Keratinocyte (primary cell): ENCODE measurements around the gene STAB2. TPM values are rescaled to one million over a fixed set of nuclear protein-coding genes. Genes with fewer than 3 reads are reported as not detected.

Experiments used
- DNase-seq: peaks from one replicate; pipeline ENCODE4 v3.0.0-alpha.2; 2011; ENCODE audit warnings: low read depth, missing footprints, low spot score
- FAIRE-seq: peaks from 2 replicates; lab custom pipeline; 2011; peaks lifted over from hg19 to GRCh38; lab: Jason Lieb, UNC
- H2AFZ ChIP-seq: 2 replicates; pipeline ENCODE4 v1.6.0; 2012; ENCODE audit warnings: low read length, control low read depth, inconsistent platforms; ENCODE audit not compliant: control insufficient read depth
- H3K27ac ChIP-seq: 2 replicates; pipeline ENCODE4 v1.5.1; 2011; ENCODE audit warnings: low read length; ENCODE audit not compliant: control insufficient read depth, insufficient read depth
- H3K27me3 ChIP-seq: 3 replicates; pipeline ENCODE4 v1.6.0; 2011; ENCODE audit warnings: low read length; ENCODE audit not compliant: control insufficient read depth, insufficient read depth; ENCODE audit errors: extremely low read depth
- H3K36me3 ChIP-seq, 2 experiments: 2 replicates in 1 of 2; 3 replicates in 1 of 2; pipeline ENCODE4 v1.5.1; 2011; ENCODE audit warnings: low read length in 2 of 2, mild to moderate bottlenecking in 1 of 2; ENCODE audit not compliant: control insufficient read depth in 2 of 2, insufficient read depth in 2 of 2; ENCODE audit errors: extremely low read depth in 1 of 2
- H3K4me1 ChIP-seq: 3 replicates; pipeline ENCODE4 v1.5.1; 2011; ENCODE audit warnings: low read length; ENCODE audit not compliant: control insufficient read depth, insufficient read depth; ENCODE audit errors: extremely low read depth
- H3K4me2 ChIP-seq: 3 replicates; pipeline ENCODE4 v1.6.0; 2011; ENCODE audit warnings: low read depth, low read length; ENCODE audit not compliant: control insufficient read depth, insufficient read depth; ENCODE audit errors: extremely low read depth
- H3K4me3 ChIP-seq, 3 experiments: fragments of 200-600 bp in 1 of 3; sonication (generic) in 1 of 3; 2 replicates in 2 of 3; 3 replicates in 1 of 3; pipeline ENCODE4 v1.5.1; 2011 to 2016; ENCODE audit warnings: low read length in 3 of 3, mild to moderate bottlenecking in 3 of 3, control low read depth in 2 of 3, inconsistent platforms in 1 of 3, low read depth in 1 of 3, mixed read lengths in 1 of 3, mixed run types in 1 of 3, moderate library complexity in 1 of 3; ENCODE audit not compliant: control insufficient read depth in 2 of 3, insufficient read depth in 2 of 3; ENCODE audit errors: extremely low read depth in 1 of 3
- H3K79me2 ChIP-seq: 2 replicates; pipeline ENCODE4 v1.6.0; 2012; ENCODE audit warnings: low read length; ENCODE audit not compliant: control insufficient read depth, insufficient read depth
- H3K9ac ChIP-seq: 3 replicates; pipeline ENCODE4 v1.6.0; 2011; ENCODE audit warnings: low read length; ENCODE audit not compliant: control insufficient read depth, insufficient read depth; ENCODE audit errors: extremely low read depth
- H3K9me1 ChIP-seq: 3 replicates; pipeline ENCODE4 v1.6.0; 2011; ENCODE audit warnings: low read length; ENCODE audit not compliant: control insufficient read depth, insufficient read depth; ENCODE audit errors: extremely low read depth
- H3K9me3 ChIP-seq: 2 replicates; pipeline ENCODE4 v1.5.1; 2012; ENCODE audit warnings: low read depth, low read length; ENCODE audit not compliant: control insufficient read depth
- H4K20me1 ChIP-seq: 3 replicates; pipeline ENCODE4 v1.6.0; 2011; ENCODE audit warnings: low read length; ENCODE audit not compliant: control insufficient read depth, insufficient read depth; ENCODE audit errors: extremely low read depth
- CTCF ChIP-seq, 3 experiments: IDR thresholded peaks in 1 of 3; conservative IDR thresholded peaks in 1 of 3; optimal IDR thresholded peaks in 1 of 3; 2 replicates in 2 of 3; 3 replicates in 1 of 3; pipeline versions ENCODE3 to v1.5.1; 2011; ENCODE audit warnings: low read length in 3 of 3, mild to moderate bottlenecking in 3 of 3, moderate library complexity in 2 of 3, control low read depth in 1 of 3, inconsistent platforms in 1 of 3; ENCODE audit not compliant: insufficient read depth in 2 of 3; ENCODE audit errors: extremely low read depth in 1 of 3
- EZH2 ChIP-seq: IDR thresholded peaks from one replicate; pipeline ENCODE4 v1.6.1; 2012; ENCODE audit warnings: inconsistent platforms, mild to moderate bottlenecking, low read length, moderate library complexity
- dilution Hi-C: fragments of 300-500 bp; cut with MboI; formaldehyde crosslinking; loops from one replicate; pipeline ENCODE4 v1.7.0; 2020; ENCODE audit warnings: low sequenced_read_pairs; ENCODE audit not compliant: extremely low pct_ligation_motif_present
- polyA plus RNA-seq, 5 experiments: library from polyadenylated mRNA; depleted of rRNA in 3 of 5; stranded (reverse) in 3 of 5; stranded (forward) in 1 of 5; unstranded in 1 of 5; fragments of >200 nt; gene quantifications; 1 replicate in 1 of 5; 2 replicates in 3 of 5; 3 replicates in 1 of 5; pipeline versions ENCODE4 v1.2.1 to v1.2.3, GENCODE V29; 2011 to 2012; ENCODE audit warnings: missing spikeins in 2 of 5, low read depth in 1 of 5, low replicate concordance in 1 of 5

STAB2 gene
- polyA plus RNA-seq, 1 donor (not counting 4 experiments of a cell fraction or from before 2014, with no cell fraction given) = not detected

GRCh38 chr12:103766028-103766427 lies 179.0 kb downstream of the STAB2 start:
- dilution Hi-C loops = no loop called here
- no peak for TF ChIP-seq EZH2
- TF ChIP-seq CTCF (optimal IDR thresholded peaks at IDR 0.05 in 1 of 3, IDR thresholded peaks at IDR 0.05 in 1 of 3, conservative IDR thresholded peaks at IDR 0.05 in 1 of 3; ENCODE audit: extremely low read depth in 1 of 3, insufficient read depth in 2 of 3, low read length in 3 of 3) = no peak

GRCh38 chr12:103768467-103769123 lies 181.5 kb downstream of the STAB2 start:
- dilution Hi-C loops = no loop called here
- no peak overlapping the region for H3K4me2 ChIP-seq
- no peak overlapping the region for H2AFZ ChIP-seq
- no peaks in the 10 kb centered on the region for H3K9me3 ChIP-seq
- no peaks in the 10 kb centered on the region for H4K20me1 ChIP-seq
- DNase-seq (no peak), FAIRE-seq (no peak)
- H3K27me3 ChIP-seq = no peaks in the 10 kb centered on the region
- H3K79me2 ChIP-seq = no peaks in the 10 kb centered on the region
- H3K27ac ChIP-seq = no peak overlapping the region
- H3K4me1 ChIP-seq = no peaks in the 10 kb centered on the region
- no peak for TF ChIP-seq EZH2
- TF ChIP-seq CTCF (optimal IDR thresholded peaks at IDR 0.05 in 1 of 3, IDR thresholded peaks at IDR 0.05 in 1 of 3, conservative IDR thresholded peaks at IDR 0.05 in 1 of 3; ENCODE audit: extremely low read depth in 1 of 3, insufficient read depth in 2 of 3, low read length in 3 of 3) = no peak
- no peak overlapping the region for H3K9ac ChIP-seq
- peaks cover 19 to 46% of the 10 kb centered on the region in 2 experiments for H3K36me3 ChIP-seq
- no peaks in the 10 kb centered on the region for H3K9me1 ChIP-seq
- no peak overlapping the region for H3K4me3 ChIP-seq

More at GRCh38 chr12:103766028-103766427, 179.0 kb downstream of the STAB2 start:
- no peak overlapping the region for H3K4me2 ChIP-seq
- H3K9me1 ChIP-seq = no peaks in the 10 kb centered on the region
- H3K36me3 ChIP-seq = peaks cover 31 to 47% of the 10 kb centered on the region in 2 experiments
- no peak overlapping the region for H2AFZ ChIP-seq
- H3K79me2 ChIP-seq = no peaks in the 10 kb centered on the region
- H3K9me3 ChIP-seq = no peaks in the 10 kb centered on the region
- no peaks in the 10 kb centered on the region for H4K20me1 ChIP-seq
- DNase-seq (no peak), FAIRE-seq (no peak)
- H3K9ac ChIP-seq = no peak overlapping the region
- no peak overlapping the region for H3K4me3 ChIP-seq
- H3K4me1 ChIP-seq = no peaks in the 10 kb centered on the region
- H3K27me3 ChIP-seq = no peaks in the 10 kb centered on the region
- H3K27ac ChIP-seq = no peak overlapping the region
